H9 (cell line): ENCODE results near the gene FNDC3B. TPM values are rescaled to one million over a fixed set of nuclear protein-coding genes. Genes with fewer than 3 reads are reported as not detected.

ENCODE experiments used
- DNase-seq: peaks from one replicate; pipeline ENCODE4 v3.0.0-alpha.2; 2017
- H2AFZ ChIP-seq: one replicate; pipeline ENCODE4 v1.6.1; 2013; ENCODE audit warnings: mild to moderate bottlenecking, low read length, control low read depth, moderate library complexity
- H2AK5ac ChIP-seq: 2 replicates; pipeline ENCODE4 v1.6.1; 2013; ENCODE audit warnings: low read length, control low read depth, mixed read lengths; ENCODE audit not compliant: insufficient read length
- H2BK120ac ChIP-seq: one replicate; pipeline ENCODE4 v1.6.1; 2013; ENCODE audit warnings: low read depth, mild to moderate bottlenecking, low read length, control low read depth, inconsistent platforms; ENCODE audit not compliant: poor library complexity, severe bottlenecking
- H2BK12ac ChIP-seq: 2 replicates; pipeline ENCODE4 v1.6.1; 2013; ENCODE audit warnings: low read length, control low read depth, mixed read lengths, low read depth; ENCODE audit not compliant: insufficient read length
- H2BK15ac ChIP-seq: 2 replicates; pipeline ENCODE4 v1.6.1; 2013; ENCODE audit warnings: low read depth, low read length, control low read depth
- H2BK20ac ChIP-seq: one replicate; pipeline ENCODE4 v1.6.1; 2013; ENCODE audit warnings: low read depth, mild to moderate bottlenecking, low read length, control low read depth, inconsistent platforms; ENCODE audit not compliant: poor library complexity, severe bottlenecking
- H2BK5ac ChIP-seq: 2 replicates; pipeline ENCODE4 v1.6.1; 2013; ENCODE audit warnings: low read length, control low read depth, mixed read lengths; ENCODE audit not compliant: insufficient read length
- H3K14ac ChIP-seq: 2 replicates; pipeline ENCODE4 v1.6.1; 2013; ENCODE audit warnings: low read length, control low read depth; ENCODE audit not compliant: insufficient read depth
- H3K18ac ChIP-seq: 2 replicates; pipeline ENCODE4 v1.6.1; 2013; ENCODE audit warnings: low read depth, mild to moderate bottlenecking, mixed read lengths, low read length, control low read depth; ENCODE audit not compliant: insufficient read length
- H3K23ac ChIP-seq: 2 replicates; pipeline ENCODE4 v1.6.1; 2013; ENCODE audit warnings: low read length, control low read depth, mixed read lengths, low read depth; ENCODE audit not compliant: insufficient read length
- H3K23me2 ChIP-seq: 2 replicates; pipeline ENCODE4 v1.6.1; 2013; ENCODE audit warnings: low read depth, mild to moderate bottlenecking, mixed read lengths, low read length, control low read depth; ENCODE audit not compliant: insufficient read length, poor library complexity, severe bottlenecking
- H3K27ac ChIP-seq: 2 replicates; pipeline ENCODE4 v1.5.1; 2013; ENCODE audit warnings: low read length, control low read depth, mixed read lengths, low read depth; ENCODE audit not compliant: insufficient read length
- H3K27me3 ChIP-seq: 2 replicates; pipeline ENCODE4 v1.6.1; 2013; ENCODE audit warnings: low read length, control low read depth, inconsistent platforms; ENCODE audit not compliant: insufficient read depth
- H3K4ac ChIP-seq: 2 replicates; pipeline ENCODE4 v1.6.1; 2013; ENCODE audit warnings: low read depth, mild to moderate bottlenecking, control low read depth, inconsistent platforms, low read length, moderate library complexity
- H3K4me1 ChIP-seq: 2 replicates; pipeline ENCODE4 v1.6.1; 2013; ENCODE audit warnings: low read length, control low read depth, inconsistent platforms; ENCODE audit not compliant: insufficient read depth
- H3K4me2 ChIP-seq: 2 replicates; pipeline ENCODE4 v1.6.1; 2013; ENCODE audit warnings: low read length, control low read depth, mixed read lengths; ENCODE audit not compliant: insufficient read length, insufficient read depth
- H3K56ac ChIP-seq: 2 replicates; pipeline ENCODE4 v1.6.1; 2013; ENCODE audit warnings: low read depth, mild to moderate bottlenecking, mixed read lengths, low read length, control low read depth; ENCODE audit not compliant: insufficient read length
- H3K79me1 ChIP-seq: 2 replicates; pipeline ENCODE4 v1.6.1; 2013; ENCODE audit warnings: low read depth, mild to moderate bottlenecking, moderate library complexity, low read length, control low read depth, inconsistent platforms; ENCODE audit not compliant: insufficient read depth, poor library complexity, severe bottlenecking
- H3K79me2 ChIP-seq: 2 replicates; pipeline ENCODE4 v1.6.1; 2013; ENCODE audit warnings: low read length, control low read depth, inconsistent platforms; ENCODE audit not compliant: insufficient read depth
- H3K9ac ChIP-seq: 2 replicates; pipeline ENCODE4 v1.6.1; 2013; ENCODE audit warnings: low read length, control low read depth, mixed read lengths; ENCODE audit not compliant: insufficient read length; ENCODE audit errors: extremely low read depth
- H3K9me3 ChIP-seq: one replicate; pipeline ENCODE4 v1.6.1; 2013; ENCODE audit warnings: low read depth, low read length, inconsistent platforms; ENCODE audit not compliant: control insufficient read depth
- H3T11ph ChIP-seq: one replicate; pipeline ENCODE4 v1.6.1; 2013; ENCODE audit warnings: mild to moderate bottlenecking, low read length, control low read depth, inconsistent platforms
- H4K20me1 ChIP-seq: one replicate; pipeline ENCODE4 v1.6.1; 2013; ENCODE audit not compliant: control insufficient read depth, insufficient read length, insufficient read depth
- H4K5ac ChIP-seq: 2 replicates; pipeline ENCODE4 v1.6.1; 2013; ENCODE audit warnings: low read depth, mild to moderate bottlenecking, mixed read lengths, low read length, control low read depth; ENCODE audit not compliant: insufficient read length
- H4K8ac ChIP-seq: replicated peaks from 2 replicates; pipeline ENCODE4 v1.6.1; 2013; ENCODE audit warnings: low read length, control low read depth, mixed read lengths, low read depth; ENCODE audit not compliant: insufficient read length
- H4K91ac ChIP-seq: 2 replicates; pipeline ENCODE4 v1.6.1; 2013; ENCODE audit warnings: low read depth, mild to moderate bottlenecking, moderate library complexity, mixed read lengths, low read length, control low read depth; ENCODE audit not compliant: insufficient read length
- H3K27ac Mint-ChIP-seq, 3 experiments: 2 replicates in 2 of 3; 3 replicates in 1 of 3; pipeline ENCODE4 v1.8.0; 2020 to 2021; ENCODE audit warnings: mixed read lengths in 3 of 3, mild to moderate bottlenecking in 1 of 3, moderate library complexity in 1 of 3
- H3K27me3 Mint-ChIP-seq: 2 replicates; pipeline ENCODE4 v1.8.0; 2021; ENCODE audit warnings: low read depth, mild to moderate bottlenecking, moderate library complexity, mixed read lengths
- H3K36me3 Mint-ChIP-seq, 3 experiments: 2 replicates in 2 of 3; 3 replicates in 1 of 3; pipeline ENCODE4 v1.8.0; 2020 to 2021; ENCODE audit warnings: low read depth in 3 of 3, mixed read lengths in 3 of 3; ENCODE audit not compliant: insufficient read depth in 1 of 3
- H3K4me1 Mint-ChIP-seq, 2 experiments: 2 replicates each; pipeline ENCODE4 v1.8.0; 2020; ENCODE audit warnings: mixed read lengths in 2 of 2
- H3K4me3 Mint-ChIP-seq, 2 experiments: 2 replicates in 1 of 2; 3 replicates in 1 of 2; pipeline ENCODE4 v1.8.0; 2020 to 2021; ENCODE audit warnings: mild to moderate bottlenecking in 2 of 2, mixed read lengths in 2 of 2, moderate library complexity in 1 of 2
- H3K9me3 Mint-ChIP-seq, 2 experiments: 2 replicates in 1 of 2; 3 replicates in 1 of 2; pipeline ENCODE4 v1.8.0; 2020; ENCODE audit warnings: mild to moderate bottlenecking in 2 of 2, mixed read lengths in 2 of 2, moderate library complexity in 1 of 2
- CTCF ChIP-seq: fragments of 200-600 bp; sonication (generic); conservative IDR thresholded peaks from 3 replicates; pipeline ENCODE4 v1.8.0; 2021; ENCODE audit warnings: antibody characterized with exemption, mild to moderate bottlenecking
- WGBS: extraction: QIAGEN DNeasy Blood & Tissue Kit; methylation state at CpG from one replicate; pipeline ENCODE4 v1.1.7; 2013; ENCODE audit warnings: missing lambda C conversion rate, low lambda C conversion rate, mixed read lengths; ENCODE audit not compliant: insufficient read length; ENCODE audit errors: extremely low coverage; 5-methylcytosine and 5-hydroxymethylcytosine counted together
- total RNA-seq: library from RNA; stranded (reverse); gene quantifications from 2 replicates; pipeline ENCODE4 v1.2.1, GENCODE V29; 2021

The FNDC3B gene
- total RNA-seq, 1 experiment from 2014 or later: 43.8 TPM

- Histone ChIP-seq H3K9me3 (no peaks in the 10 kb centered on the region), H2AK5ac (no peak overlapping the region), H4K5ac (no peak overlapping the region), H2AFZ (no peak overlapping the region), H3K23ac (no peak overlapping the region), H4K20me1 (no peaks in the 10 kb centered on the region), H2BK12ac (no peak overlapping the region), H3K79me2 (peaks cover 12% of the 10 kb centered on the region; the same call in 1 of the 2 replicates), H2BK5ac (no peak overlapping the region), H3K27ac (no peak overlapping the region), H3T11ph (no peak overlapping the region), H3K18ac (no peak overlapping the region), H3K14ac (no peak overlapping the region), H3K27me3 (no peaks in the 10 kb centered on the region), H3K23me2 (no peaks in the 10 kb centered on the region), H4K8ac (no peak overlapping the region), H3K4me1 (peaks cover 13% of the 10 kb centered on the region), H2BK15ac (no peak overlapping the region), H2BK20ac (no peak overlapping the region), H2BK120ac (no peak overlapping the region), H3K56ac (no peak overlapping the region), H3K79me1 (no peaks in the 10 kb centered on the region), H3K9ac (no peak overlapping the region), H4K91ac (no peak overlapping the region), H3K4me2 (no peak overlapping the region), H3K4ac (no peak overlapping the region)
- Mint-ChIP-seq H3K27ac (peak overlapping the region in 2 of 3 experiments; percentile 32 to 63; a peak in 3 of 7 replicates), H3K36me3 (peaks cover 4 to 36% (median 14%) of the 10 kb centered on the region in 3 experiments), H3K4me1 (peaks cover 44 to 54% of the 10 kb centered on the region in 2 experiments), H3K4me3 (no peak overlapping the region), H3K9me3 (no peaks in the 10 kb centered on the region), H3K27me3 (no peaks in the 10 kb centered on the region)
- no CpG with 5 or more reads among the region's 6 CpGs for WGBS
- DNase-seq: no peak
- TF ChIP-seq CTCF: no peak
Observed at GRCh38 chr3:172127929-172128580, 88.7 kb downstream of the FNDC3B start.
